HEK293 (cell line): ENCODE results near the gene KCNJ6.

Experiments used
- CTCF ChIP-seq: fragments of 450-650 bp; formaldehyde crosslinking; IDR thresholded peaks from 2 replicates; pipeline ENCODE4 v1.5.1; 2016; ENCODE audit warnings: missing biosample characterization, missing genetic modification characterization
- OSR2 ChIP-seq: fragments of 450-650 bp; formaldehyde crosslinking; IDR thresholded peaks from 2 replicates; pipeline ENCODE4 v1.5.1; 2016; ENCODE audit warnings: missing biosample characterization, missing genetic modification characterization
- ZBTB21 ChIP-seq: fragments of 450-650 bp; formaldehyde crosslinking; IDR thresholded peaks from 2 replicates; pipeline ENCODE4 v1.5.1; 2017; ENCODE audit warnings: missing biosample characterization, missing genetic modification characterization
- ZNF248 ChIP-seq: fragments of 450-650 bp; formaldehyde crosslinking; IDR thresholded peaks from 2 replicates; pipeline ENCODE4 v1.5.1; 2017; ENCODE audit warnings: missing biosample characterization, missing genetic modification characterization

- TF ChIP-seq CTCF: no peak
- no peak for TF ChIP-seq ZNF248 (tag by site-specific recombination)
- TF ChIP-seq ZBTB21: no peak
- no peak for TF ChIP-seq OSR2 (tag by site-specific recombination)
Observed at GRCh38 chr21:37762606-37763005, 153.7 kb downstream of the KCNJ6 start.
